A549 (cell line): ENCODE data around the gene BAAT. TPM values are rescaled to one million over a fixed set of nuclear protein-coding genes. Genes with fewer than 3 reads are reported as not detected.

Experiments used
- ATAC-seq, 2 experiments: fragments of 200-7000 bp in 1 of 2; fragments of >200 bp in 1 of 2; cut with Nextera tagmentation in 1 of 2; cut with Tn5 transposase in 1 of 2; 3 replicates each; pipeline versions ENCODE4 v1.8.0 to v1.9.1; 2018 to 2020; ENCODE audit warnings: mild to moderate bottlenecking in 1 of 2, moderate library complexity in 1 of 2
- CTCF ChIA-PET: fragments of 300-600 bp; sonication (Branson Sonifier 250); formaldehyde crosslinking; extraction: SDS; loops from one replicate; lab custom pipeline; 2021; ENCODE audit warnings: antibody characterized with exemption, inconsistent platforms; lab: Yijun Ruan, JAX
- POLR2A ChIA-PET: fragments of 350-600 bp; formaldehyde crosslinking; extraction: SDS; loops from one replicate; lab custom pipeline; 2021; ENCODE audit warnings: antibody characterized with exemption, inconsistent platforms; lab: Yijun Ruan, JAX
- DNase-seq, 2 experiments: peaks; one replicate each; pipeline versions ENCODE4 v3.0.0 to v3.0.0-alpha.2; 2011 to 2016; ENCODE audit warnings: low read depth in 1 of 2, low spot score in 1 of 2
- FAIRE-seq: peaks from 2 replicates; lab custom pipeline; 2011; peaks lifted over from hg19 to GRCh38; lab: Jason Lieb, UNC
- H3K27ac ChIP-seq, 2 experiments: fragments of >200 bp; sonication (Bioruptor Twin); formaldehyde crosslinking; 3 replicates each; pipeline ENCODE4 v1.5.1; 2016 to 2017
- H3K4me1 ChIP-seq: fragments of >200 bp; sonication (Bioruptor Twin); formaldehyde crosslinking; 3 replicates; pipeline ENCODE4 v1.6.1; 2016
- H3K4me2 ChIP-seq: fragments of >200 bp; sonication (Bioruptor Twin); formaldehyde crosslinking; 3 replicates; pipeline ENCODE4 v1.6.1; 2016
- H3K4me3 ChIP-seq: fragments of >200 bp; sonication (Bioruptor Twin); formaldehyde crosslinking; 3 replicates; pipeline ENCODE4 v1.5.1; 2016
- H3K9me3 ChIP-seq: fragments of >200 bp; sonication (Bioruptor Twin); formaldehyde crosslinking; 3 replicates; pipeline ENCODE4 v1.6.1; 2016
- BCL3 ChIP-seq: fragments of >200 bp; sonication (Bioruptor Twin); formaldehyde crosslinking; IDR thresholded peaks from 3 replicates; pipeline ENCODE4 v1.6.1; 2016
- BHLHE40 ChIP-seq: IDR thresholded peaks from 2 replicates; pipeline ENCODE4 v1.6.1; 2012; ENCODE audit warnings: low read depth, low read length, inconsistent platforms
- CBX2 ChIP-seq: fragments of 200-600 bp; sonication (generic); IDR thresholded peaks from 2 replicates; pipeline ENCODE4 v1.6.1; 2016; ENCODE audit warnings: low read depth, mild to moderate bottlenecking, borderline replicate concordance
- CEBPB ChIP-seq, 2 experiments: fragments of >200 bp in 1 of 2; sonication (Bioruptor Twin) in 1 of 2; formaldehyde crosslinking in 1 of 2; IDR thresholded peaks; 2 replicates each; pipeline ENCODE4 v1.6.1; 2012 to 2016
- CHD4 ChIP-seq: fragments of 200-600 bp; sonication (generic); IDR thresholded peaks from 2 replicates; pipeline ENCODE4 v1.6.1; 2016; ENCODE audit warnings: antibody characterized with exemption, mild to moderate bottlenecking, borderline replicate concordance
- E2F6 ChIP-seq: IDR thresholded peaks from 2 replicates; pipeline ENCODE4 v1.6.1; 2012; ENCODE audit warnings: low read depth, borderline replicate concordance
- EHF ChIP-seq: fragments of 250-450 bp; sonication (Bioruptor Pico); IDR thresholded peaks from 2 replicates; pipeline ENCODE4 v1.5.0; 2020; ENCODE audit warnings: mild to moderate bottlenecking
- ELK1 ChIP-seq: fragments of 150-350 bp; IDR thresholded peaks from 2 replicates; pipeline ENCODE4 v1.6.1; 2014; ENCODE audit warnings: low read depth, mild to moderate bottlenecking, low read length
- GATA3 ChIP-seq: IDR thresholded peaks from 2 replicates; pipeline ENCODE4 v1.6.1; 2012; ENCODE audit warnings: borderline replicate concordance
- HES2 ChIP-seq: fragments of >200 bp; sonication (Bioruptor Twin); formaldehyde crosslinking; IDR thresholded peaks from 2 replicates; pipeline ENCODE4 v1.6.1; 2016
- HEYL ChIP-seq: fragments of 250-450 bp; sonication (Bioruptor Pico); IDR thresholded peaks from 2 replicates; pipeline ENCODE4 v1.8.0; 2021; ENCODE audit warnings: mild to moderate bottlenecking, moderate library complexity
- HOXA7 ChIP-seq: fragments of 250-450 bp; sonication (Bioruptor Pico); IDR thresholded peaks from 2 replicates; pipeline ENCODE4 v1.5.0; 2020; ENCODE audit warnings: mild to moderate bottlenecking, moderate library complexity
- HOXB13 ChIP-seq: fragments of 250-450 bp; sonication (Bioruptor Pico); IDR thresholded peaks from 2 replicates; pipeline ENCODE4 v1.5.0; 2020; ENCODE audit warnings: low read depth, mild to moderate bottlenecking, moderate library complexity
- KDM1A ChIP-seq: fragments of 200-600 bp; sonication (generic); IDR thresholded peaks from 2 replicates; pipeline ENCODE4 v1.6.1; 2016; ENCODE audit warnings: low read depth, mild to moderate bottlenecking
- MAFK ChIP-seq: fragments of 450-650 bp; IDR thresholded peaks from 2 replicates; pipeline ENCODE4 v1.6.1; 2014; ENCODE audit not compliant: partially characterized antibody
- MAX ChIP-seq: IDR thresholded peaks from 2 replicates; pipeline ENCODE4 v1.6.1; 2012
- MAZ ChIP-seq: fragments of 150-350 bp; IDR thresholded peaks from 2 replicates; pipeline ENCODE4 v1.6.1; 2014; ENCODE audit warnings: antibody characterized with exemption, low read depth, low read length, borderline replicate concordance
- MYC ChIP-seq: IDR thresholded peaks from 2 replicates; pipeline ENCODE4 v1.6.1; 2012; ENCODE audit warnings: mild to moderate bottlenecking, inconsistent platforms, low read length, improper control_type of control experiment, borderline replicate concordance
- NFE2L2 ChIP-seq: fragments of 150-350 bp; conservative IDR thresholded peaks from 2 replicates; pipeline ENCODE4 v1.6.1; 2014; ENCODE audit warnings: low read length
- PBX3 ChIP-seq: IDR thresholded peaks from 2 replicates; pipeline ENCODE4 v1.6.1; 2012
- PHF8 ChIP-seq: fragments of 200-600 bp; sonication (generic); IDR thresholded peaks from 2 replicates; pipeline ENCODE4 v1.6.1; 2016; ENCODE audit warnings: low read depth, mild to moderate bottlenecking, antibody characterized with exemption, moderate library complexity, borderline replicate concordance
- RAD21 ChIP-seq, 2 experiments: fragments of >200 bp in 1 of 2; sonication (Bioruptor Twin) in 1 of 2; formaldehyde crosslinking in 1 of 2; IDR thresholded peaks in 1 of 2; conservative IDR thresholded peaks in 1 of 2; 2 replicates in 1 of 2; 3 replicates in 1 of 2; pipeline ENCODE4 v1.6.1; 2012 to 2018; ENCODE audit warnings: inconsistent platforms in 1 of 2
- RARB ChIP-seq: fragments of 250-450 bp; sonication (Bioruptor Pico); IDR thresholded peaks from 2 replicates; pipeline ENCODE4 v1.8.0; 2021; ENCODE audit warnings: mild to moderate bottlenecking, moderate library complexity
- RCOR1 ChIP-seq: fragments of 150-350 bp; IDR thresholded peaks from 2 replicates; pipeline ENCODE4 v1.6.1; 2014; ENCODE audit warnings: antibody characterized with exemption, low read length, low read depth
- RFX5 ChIP-seq: fragments of 450-650 bp; IDR thresholded peaks from 2 replicates; pipeline ENCODE4 v1.7.1; 2014; ENCODE audit warnings: antibody characterized with exemption, mild to moderate bottlenecking, moderate library complexity
- SREBF2 ChIP-seq: fragments of 450-650 bp; IDR thresholded peaks from 2 replicates; pipeline ENCODE4 v1.6.1; 2014; ENCODE audit warnings: mild to moderate bottlenecking, moderate library complexity
- TFCP2L1 ChIP-seq: fragments of 250-450 bp; sonication (Bioruptor Pico); IDR thresholded peaks from 2 replicates; pipeline ENCODE4 v1.5.0; 2021; ENCODE audit warnings: mild to moderate bottlenecking
- ZFP36 ChIP-seq: fragments of 450-650 bp; IDR thresholded peaks from 2 replicates; pipeline ENCODE4 v1.6.1; 2014; ENCODE audit warnings: borderline replicate concordance; ENCODE audit not compliant: partially characterized antibody
- ZNF302 ChIP-seq: fragments of 250-450 bp; sonication (Bioruptor Pico); IDR thresholded peaks from 2 replicates; pipeline ENCODE4 v1.9.0; 2021; ENCODE audit warnings: inconsistent platforms, mild to moderate bottlenecking, moderate library complexity
- ZSCAN20 ChIP-seq: fragments of 250-450 bp; sonication (Bioruptor Pico); IDR thresholded peaks from 2 replicates; pipeline ENCODE4 v1.8.0; 2022; ENCODE audit warnings: mild to moderate bottlenecking, moderate library complexity
- WGBS: methylation state at CpG from one replicate; pipeline ENCODE4 v1.1.6; 2017; ENCODE audit errors: missing lambda C conversion rate; 5-methylcytosine and 5-hydroxymethylcytosine counted together
- polyA plus RNA-seq, 4 experiments: library from polyadenylated mRNA; depleted of rRNA in 3 of 4; stranded (reverse); fragments of >200 nt; fragmentation: RNase III in 1 of 4; extraction: RNeasy Plus Mini Kit Qiagen cat#74134 plus additional on column Dnase treatment in 1 of 4; gene quantifications; 2 replicates in 3 of 4; 3 replicates in 1 of 4; pipeline ENCODE4 v1.2.3, GENCODE V29; 2011 to 2017

BAAT gene
- polyA plus RNA-seq, 2 of the 4 experiments (the other 2 are of a cell fraction) = 9.1 to 13.6 TPM

GRCh38 chr9:101428909-101429308 lies 44.1 kb upstream of the BAAT start:
- Histone ChIP-seq H3K27ac (no peak overlapping the region), H3K4me1 (no peaks in the 10 kb centered on the region), H3K4me3 (no peak overlapping the region), H3K4me2 (no peak overlapping the region), H3K9me3 (no peaks in the 10 kb centered on the region)
- ATAC-seq = no peak
- FAIRE-seq = no peak
- WGBS = 30% methylated on average over 3 of the region's 3 CpGs
- CTCF ChIA-PET = no interaction called here
- no peak for DNase-seq
- TF ChIP-seq HOXA7 (no peak), SREBF2 (no peak), HES2 (no peak), ELK1 (no peak), RCOR1 (no peak), EHF (CRISPR knock-in tag) (no peak), BHLHE40 (no peak), MAZ (no peak), GATA3 (no peak), MAFK (no peak), TFCP2L1 (CRISPR knock-in tag) (no peak)
- POLR2A ChIA-PET = no interaction called here

- CTCF ChIA-PET = interaction anchor here (1.1 to 2.0 kb wide), 3 partner anchors 8 to 40 kb away, joined by 3 to 7 read pairs (median 3); partner anchors contain the start of gene ALDOB
Observed at GRCh38 chr9:101427957-101428655, 43.3 kb upstream of the BAAT start.

GRCh38 chr9:101427358-101427757 lies 42.6 kb upstream of the BAAT start:
- Histone ChIP-seq H3K4me2 (no peak overlapping the region), H3K9me3 (no peaks in the 10 kb centered on the region), H3K4me3 (no peak overlapping the region), H3K4me1 (no peaks in the 10 kb centered on the region), H3K27ac (no peak overlapping the region)
- ATAC-seq (no peak), DNase-seq (no peak), FAIRE-seq (no peak)
- CTCF ChIA-PET = interaction anchor here (1.2 to 2.0 kb wide), 2 partner anchors 8 to 39 kb away, joined by 3 to 7 read pairs; partner anchors contain the start of gene ALDOB
- POLR2A ChIA-PET = no interaction called here
- 63% methylated on average over 8 of the region's 8 CpGs for WGBS
- TF ChIP-seq PBX3 (no peak), RAD21 (conservative IDR thresholded peaks at IDR 0.05 in 1 of 2, IDR thresholded peaks at IDR 0.05 in 1 of 2) (no peak), RARB (CRISPR knock-in tag) (no peak), MYC (no peak), ZSCAN20 (no peak), KDM1A (no peak), MAFK (no peak), MAX (no peak), ZNF302 (CRISPR knock-in tag) (no peak), HEYL (CRISPR knock-in tag) (no peak), CEBPB (IDR thresholded peaks at IDR 0.05) (no peak), CBX2 (no peak), SREBF2 (no peak), E2F6 (no peak), BHLHE40 (no peak), MAZ (no peak), HOXB13 (CRISPR knock-in tag) (no peak)

More at GRCh38 chr9:101427957-101428655, 43.3 kb upstream of the BAAT start:
- Histone ChIP-seq H3K4me3 (no peak overlapping the region), H3K4me1 (no peaks in the 10 kb centered on the region), H3K4me2 (no peak overlapping the region), H3K27ac (no peak overlapping the region), H3K9me3 (no peaks in the 10 kb centered on the region)
- ATAC-seq = no peak
- WGBS = 50% methylated on average over 3 of the region's 3 CpGs
- POLR2A ChIA-PET = no interaction called here
- TF ChIP-seq CEBPB (IDR thresholded peaks at IDR 0.05) = no peak
- no peak for TF ChIP-seq BCL3
- TF ChIP-seq ZFP36 = no peak
- TF ChIP-seq MYC = no peak
- TF ChIP-seq MAZ = no peak
- TF ChIP-seq HOXA7 = no peak
- TF ChIP-seq HOXB13 (CRISPR knock-in tag) = no peak
- no peak for TF ChIP-seq PHF8
- TF ChIP-seq RFX5 = no peak
- TF ChIP-seq NFE2L2 = no peak
- TF ChIP-seq CHD4 = no peak
- TF ChIP-seq ZSCAN20 = no peak
- no peak for TF ChIP-seq CBX2
- no peak for FAIRE-seq
- DNase-seq = no peak
